Measurements from ENCODE around the gene PTPRK.
"Not testable (repeated sequence)": the region's sequence is repeated elsewhere in the genome, so short reads cannot be mapped to it uniquely, and the experiment has no call there.

Gene PTPRK

GRCh38 chr6:128486580-128486979 lies 33.8 kb downstream of the PTPRK start:
- H3K27me3 ChIP-seq (ENCODE audit: insufficient read depth, low read length); H3K4me3 ChIP-seq (ENCODE audit: low read length); H3K27ac ChIP-seq (ENCODE audit: low read depth, low read length); H3K9ac ChIP-seq (ENCODE audit: low read depth, low read length); H3K36me3 ChIP-seq (ENCODE audit: insufficient read depth, low read length); H3K9me3 ChIP-seq (ENCODE audit: insufficient read depth, low read depth, low read length): not testable (repeated sequence)
- peaks cover 22% of the 10 kb centered on the region for H3K4me1 ChIP-seq (ENCODE audit: insufficient read depth, low read length)
- 96% methylated on average over 1 of the region's 1 CpG for WGBS

GRCh38 chr6:128483472-128484135 lies 36.8 kb downstream of the PTPRK start:
- Histone ChIP-seq H3K9me3 (ENCODE audit: insufficient read depth, low read depth, low read length) (no peaks in the 10 kb centered on the region), H3K9ac (ENCODE audit: low read depth, low read length) (no peak overlapping the region), H3K36me3 (ENCODE audit: insufficient read depth, low read length) (no peaks in the 10 kb centered on the region), H3K4me3 (ENCODE audit: low read length) (no peak overlapping the region), H3K4me1 (ENCODE audit: insufficient read depth, low read length) (peaks cover 12% of the 10 kb centered on the region; the same call in 1 of the 2 replicates), H3K27me3 (ENCODE audit: insufficient read depth, low read length) (no peaks in the 10 kb centered on the region), H3K27ac (ENCODE audit: low read depth, low read length) (no peak overlapping the region)
- WGBS = 94% methylated on average over 5 of the region's 5 CpGs

GRCh38 chr6:128482642-128483041 lies 37.8 kb downstream of the PTPRK start:
- no peak overlapping the region for H3K4me3 ChIP-seq (ENCODE audit: low read length)
- no peaks in the 10 kb centered on the region for H3K9me3 ChIP-seq (ENCODE audit: insufficient read depth, low read depth, low read length)
- WGBS = 93% methylated on average over 3 of the region's 3 CpGs
- no peak overlapping the region for H3K9ac ChIP-seq (ENCODE audit: low read depth, low read length)
- H3K27ac ChIP-seq (ENCODE audit: low read depth, low read length) = no peak overlapping the region
- H3K36me3 ChIP-seq (ENCODE audit: insufficient read depth, low read length) = no peaks in the 10 kb centered on the region
- peaks cover 12% of the 10 kb centered on the region; the same call in 1 of the 2 replicates for H3K4me1 ChIP-seq (ENCODE audit: insufficient read depth, low read length)
- no peaks in the 10 kb centered on the region for H3K27me3 ChIP-seq (ENCODE audit: insufficient read depth, low read length)

- H3K27me3 ChIP-seq (ENCODE audit: insufficient read depth, low read length) = no peaks in the 10 kb centered on the region
- H3K4me3 ChIP-seq (ENCODE audit: low read length) = no peak overlapping the region
- no peak overlapping the region for H3K9ac ChIP-seq (ENCODE audit: low read depth, low read length)
- H3K9me3 ChIP-seq (ENCODE audit: insufficient read depth, low read depth, low read length) = no peaks in the 10 kb centered on the region
- H3K36me3 ChIP-seq (ENCODE audit: insufficient read depth, low read length) = no peaks in the 10 kb centered on the region
- H3K27ac ChIP-seq (ENCODE audit: low read depth, low read length) = no peak overlapping the region
- peaks cover 15% of the 10 kb centered on the region; the same call in 1 of the 2 replicates for H3K4me1 ChIP-seq (ENCODE audit: insufficient read depth, low read length)
- WGBS = 94% methylated on average over 4 of the region's 4 CpGs
These were observed 40.4 kb downstream of the PTPRK start for GRCh38 chr6:128479991-128480390.

GRCh38 chr6:128479048-128479666 lies 41.2 kb downstream of the PTPRK start:
- Histone ChIP-seq H3K36me3 (ENCODE audit: insufficient read depth, low read length) (no peaks in the 10 kb centered on the region), H3K9me3 (ENCODE audit: insufficient read depth, low read depth, low read length) (no peaks in the 10 kb centered on the region), H3K27me3 (ENCODE audit: insufficient read depth, low read length) (no peaks in the 10 kb centered on the region), H3K4me3 (ENCODE audit: low read length) (no peak overlapping the region), H3K9ac (ENCODE audit: low read depth, low read length) (no peak overlapping the region), H3K4me1 (ENCODE audit: insufficient read depth, low read length) (peaks cover 21% of the 10 kb centered on the region; the same call in 1 of the 2 replicates), H3K27ac (ENCODE audit: low read depth, low read length) (no peak overlapping the region)
- WGBS = 100% methylated on average over 2 of the region's 2 CpGs

GRCh38 chr6:128478230-128479047 lies 42.0 kb downstream of the PTPRK start:
- H3K27ac ChIP-seq (ENCODE audit: low read depth, low read length) = no peak overlapping the region
- peaks cover 24% of the 10 kb centered on the region; the same call in 1 of the 2 replicates for H3K4me1 ChIP-seq (ENCODE audit: insufficient read depth, low read length)
- H3K36me3 ChIP-seq (ENCODE audit: insufficient read depth, low read length) = no peaks in the 10 kb centered on the region
- no peak overlapping the region for H3K9ac ChIP-seq (ENCODE audit: low read depth, low read length)
- no peaks in the 10 kb centered on the region for H3K9me3 ChIP-seq (ENCODE audit: insufficient read depth, low read depth, low read length)
- H3K27me3 ChIP-seq (ENCODE audit: insufficient read depth, low read length) = no peaks in the 10 kb centered on the region
- no peak overlapping the region for H3K4me3 ChIP-seq (ENCODE audit: low read length)
- 83% methylated on average over 2 of the region's 3 CpGs for WGBS

- peaks cover 16% of the 10 kb centered on the region; the same call in 1 of the 2 replicates for H3K4me1 ChIP-seq (ENCODE audit: insufficient read depth, low read length)
- no peak overlapping the region for H3K9ac ChIP-seq (ENCODE audit: low read depth, low read length)
- no peak overlapping the region for H3K27ac ChIP-seq (ENCODE audit: low read depth, low read length)
- H3K4me3 ChIP-seq (ENCODE audit: low read length) = no peak overlapping the region
- H3K27me3 ChIP-seq (ENCODE audit: insufficient read depth, low read length) = no peaks in the 10 kb centered on the region
- 78% methylated on average over 1 of the region's 1 CpG for WGBS
- H3K36me3 ChIP-seq (ENCODE audit: insufficient read depth, low read length) = no peaks in the 10 kb centered on the region
- H3K9me3 ChIP-seq (ENCODE audit: insufficient read depth, low read depth, low read length) = no peaks in the 10 kb centered on the region
These were observed 45.5 kb downstream of the PTPRK start for GRCh38 chr6:128474933-128475332.

GRCh38 chr6:128474481-128474880 lies 45.9 kb downstream of the PTPRK start:
- no peaks in the 10 kb centered on the region for H3K9me3 ChIP-seq (ENCODE audit: insufficient read depth, low read depth, low read length)
- no peak overlapping the region for H3K4me3 ChIP-seq (ENCODE audit: low read length)
- no peaks in the 10 kb centered on the region for H3K27me3 ChIP-seq (ENCODE audit: insufficient read depth, low read length)
- H3K36me3 ChIP-seq (ENCODE audit: insufficient read depth, low read length) = no peaks in the 10 kb centered on the region
- H3K9ac ChIP-seq (ENCODE audit: low read depth, low read length) = no peak overlapping the region
- no CpG with 5 or more reads among the region's 1 CpG for WGBS
- H3K27ac ChIP-seq (ENCODE audit: low read depth, low read length) = no peak overlapping the region
- peaks cover 16% of the 10 kb centered on the region; the same call in 1 of the 2 replicates for H3K4me1 ChIP-seq (ENCODE audit: insufficient read depth, low read length)

- Histone ChIP-seq H3K4me1 (ENCODE audit: insufficient read depth, low read length) (peaks cover 16% of the 10 kb centered on the region; the same call in 1 of the 2 replicates), H3K27ac (ENCODE audit: low read depth, low read length) (no peak overlapping the region), H3K9ac (ENCODE audit: low read depth, low read length) (no peak overlapping the region), H3K9me3 (ENCODE audit: insufficient read depth, low read depth, low read length) (no peaks in the 10 kb centered on the region), H3K36me3 (ENCODE audit: insufficient read depth, low read length) (no peaks in the 10 kb centered on the region), H3K4me3 (ENCODE audit: low read length) (no peak overlapping the region), H3K27me3 (ENCODE audit: insufficient read depth, low read length) (no peaks in the 10 kb centered on the region)
- WGBS = 95% methylated on average over 4 of the region's 4 CpGs
These were observed 48.5 kb downstream of the PTPRK start for GRCh38 chr6:128471907-128472306.

- Histone ChIP-seq H3K4me1 (ENCODE audit: insufficient read depth, low read length) (no peaks in the 10 kb centered on the region), H3K36me3 (ENCODE audit: insufficient read depth, low read length) (no peaks in the 10 kb centered on the region), H3K4me3 (ENCODE audit: low read length) (no peak overlapping the region), H3K27me3 (ENCODE audit: insufficient read depth, low read length) (no peaks in the 10 kb centered on the region), H3K9ac (ENCODE audit: low read depth, low read length) (no peak overlapping the region), H3K9me3 (ENCODE audit: insufficient read depth, low read depth, low read length) (no peaks in the 10 kb centered on the region), H3K27ac (ENCODE audit: low read depth, low read length) (no peak overlapping the region)
- 100% methylated on average over 2 of the region's 2 CpGs for WGBS
These were observed 54.7 kb downstream of the PTPRK start for GRCh38 chr6:128465368-128466343.

Measured in HUES64 (cell line).